Gastrocnemius medialis (tissue), 4 donors: ENCODE measurements around the gene WRAP73.

Source experiments
- CTCF ChIP-seq, 5 experiments: fragments of 450-650 bp in 3 of 5; fragments of 200-600 bp in 2 of 5; sonication (generic) in 2 of 5; IDR thresholded peaks in 4 of 5; conservative IDR thresholded peaks in 1 of 5; 1 replicate in 4 of 5; 2 replicates in 1 of 5; pipeline ENCODE4 v1.5.1; 2016 to 2019; ENCODE audit warnings: antibody characterized with exemption in 5 of 5, mild to moderate bottlenecking in 3 of 5, moderate library complexity in 3 of 5
- POLR2A ChIP-seq, 2 donors: fragments of 450-650 bp; IDR thresholded peaks; one replicate each; pipeline ENCODE4 v1.6.1; 2017; ENCODE audit warnings: antibody characterized with exemption in 2 of 2, mild to moderate bottlenecking in 2 of 2, moderate library complexity in 2 of 2

- TF ChIP-seq CTCF (IDR thresholded peaks at IDR 0.05 in 4 of 5, conservative IDR thresholded peaks at IDR 0.05 in 1 of 5), result no peak
- no peak for TF ChIP-seq POLR2A (IDR thresholded peaks at IDR 0.05)
Observed at GRCh38 chr1:3675436-3675835, 25.5 kb upstream of the WRAP73 start.
